BLaER1 treated with 17β-estradiol and CSF1 and Interleukin-3, amounts not matched to agents 10 nM and 100 nM (cell line): Measurements from ENCODE around the gene COLQ.

ENCODE experiments used
- H3K27ac ChIP-seq, 11 experiments: shearing (Covaris generic); formaldehyde crosslinking; 2 replicates each; pipeline ENCODE4 v1.8.1; 2022
- H3K27me3 ChIP-seq, 11 experiments: shearing (Covaris generic); formaldehyde crosslinking; 2 replicates each; pipeline ENCODE4 v1.8.1; 2022
- H3K36me3 ChIP-seq, 11 experiments: shearing (Covaris generic); formaldehyde crosslinking; 2 replicates each; pipeline ENCODE4 v1.8.1; 2022
- H3K4me1 ChIP-seq, 10 experiments: shearing (Covaris generic); formaldehyde crosslinking; 2 replicates each; pipeline ENCODE4 v1.8.1; 2022
- H3K4me2 ChIP-seq, 11 experiments: shearing (Covaris generic); formaldehyde crosslinking; 2 replicates each; pipeline ENCODE4 v1.8.1; 2022
- H3K4me3 ChIP-seq, 10 experiments: shearing (Covaris generic); formaldehyde crosslinking; 2 replicates each; pipeline ENCODE4 v1.8.1; 2022
- H3K9ac ChIP-seq, 11 experiments: shearing (Covaris generic); formaldehyde crosslinking; 2 replicates each; pipeline ENCODE4 v1.8.1; 2022
- H3K9me3 ChIP-seq, 11 experiments: shearing (Covaris generic); formaldehyde crosslinking; replicated peaks in 1 of 11; 2 replicates each; pipeline ENCODE4 v1.8.1; 2022
- H4K20me1 ChIP-seq, 11 experiments: shearing (Covaris generic); formaldehyde crosslinking; 2 replicates each; pipeline ENCODE4 v1.8.1; 2022
- Cebpa-rat ChIP-seq, 11 experiments: shearing (Covaris generic); IDR thresholded peaks; 2 replicates each; pipeline ENCODE4 v1.8.1; 2022

COLQ gene

GRCh38 chr3:15476378-15476777 lies 45.1 kb downstream of the COLQ start:
- Histone ChIP-seq H3K9me3 (no peaks in the 10 kb centered on the region), H3K4me1 (peaks cover 0 to 28% (median 25%) of the 10 kb centered on the region in 10 experiments; a peak in 18 of 20 replicates), H3K9ac (no peak overlapping the region), H3K36me3 (no peaks in the 10 kb centered on the region), H3K27ac (no peak overlapping the region), H3K4me2 (peak overlapping the region in 2 of 11 experiments; percentile 4 to 28; a peak in 2 of 22 replicates), H3K4me3 (no peak overlapping the region), H3K27me3 (no peaks in the 10 kb centered on the region), H4K20me1 (no peaks in the 10 kb centered on the region)
- TF ChIP-seq Cebpa-rat (IDR thresholded peaks at IDR 0.05), result no peak

GRCh38 chr3:15475161-15475560 lies 46.3 kb downstream of the COLQ start:
- Histone ChIP-seq H3K4me1 (peaks cover 0 to 28% (median 26%) of the 10 kb centered on the region in 10 experiments; a peak in 18 of 20 replicates), H4K20me1 (no peaks in the 10 kb centered on the region), H3K9ac (no peak overlapping the region), H3K27ac (no peak overlapping the region), H3K9me3 (no peaks in the 10 kb centered on the region), H3K36me3 (no peaks in the 10 kb centered on the region), H3K4me2 (peak overlapping the region in 8 of 11 experiments; percentile 2 to 59 (median 38); a peak in 13 of 22 replicates), H3K27me3 (no peaks in the 10 kb centered on the region), H3K4me3 (no peak overlapping the region)
- TF ChIP-seq Cebpa-rat (IDR thresholded peaks at IDR 0.05), result no peak

GRCh38 chr3:15471861-15472260 lies 49.6 kb downstream of the COLQ start:
- H3K27ac ChIP-seq, result no peak overlapping the region
- H3K27me3 ChIP-seq, result no peaks in the 10 kb centered on the region
- H4K20me1 ChIP-seq, result no peaks in the 10 kb centered on the region
- no peak overlapping the region for H3K9ac ChIP-seq
- peaks cover 14 to 60% (median 46%) of the 10 kb centered on the region in 10 experiments for H3K4me1 ChIP-seq
- no peak overlapping the region for H3K4me3 ChIP-seq
- no peak overlapping the region for H3K4me2 ChIP-seq
- H3K9me3 ChIP-seq, result no peaks in the 10 kb centered on the region
- H3K36me3 ChIP-seq, result no peaks in the 10 kb centered on the region
- TF ChIP-seq Cebpa-rat (IDR thresholded peaks at IDR 0.05), result no peak

GRCh38 chr3:15470849-15471248 lies 50.7 kb downstream of the COLQ start:
- TF ChIP-seq Cebpa-rat (IDR thresholded peaks at IDR 0.05), result no peak
- Histone ChIP-seq H3K4me3 (no peak overlapping the region), H3K4me2 (no peak overlapping the region)

GRCh38 chr3:15470261-15470660 lies 51.2 kb downstream of the COLQ start:
- Histone ChIP-seq H3K4me2 (no peak overlapping the region), H3K4me1 (peaks cover 14 to 63% (median 48%) of the 10 kb centered on the region in 10 experiments), H3K4me3 (no peak overlapping the region), H3K27ac (no peak overlapping the region), H4K20me1 (no peaks in the 10 kb centered on the region), H3K36me3 (no peaks in the 10 kb centered on the region), H3K27me3 (no peaks in the 10 kb centered on the region), H3K9me3 (no peaks in the 10 kb centered on the region), H3K9ac (no peak overlapping the region)
- TF ChIP-seq Cebpa-rat (IDR thresholded peaks at IDR 0.05), result no peak

More at GRCh38 chr3:15470849-15471248, 50.7 kb downstream of the COLQ start:
- H3K27ac ChIP-seq, result no peak overlapping the region
- H3K4me1 ChIP-seq, result peaks cover 14 to 69% (median 54%) of the 10 kb centered on the region in 10 experiments
- H4K20me1 ChIP-seq, result no peaks in the 10 kb centered on the region
- H3K27me3 ChIP-seq, result no peaks in the 10 kb centered on the region
- no peaks in the 10 kb centered on the region for H3K9me3 ChIP-seq
- H3K9ac ChIP-seq, result no peak overlapping the region
- H3K36me3 ChIP-seq, result no peaks in the 10 kb centered on the region

GRCh38 chr3:15467227-15468181 lies 54.0 kb downstream of the COLQ start:
- Histone ChIP-seq H3K9ac (peak overlapping the region in 8 of 11 experiments; percentile 2 to 55 (median 40); a peak in 12 of 22 replicates), H3K9me3 (no peaks in the 10 kb centered on the region), H3K4me3 (peak overlapping the region in 2 of 10 experiments; percentile 9 to 44; a peak in 3 of 20 replicates), H3K4me1 (peaks cover 17 to 49% (median 36%) of the 10 kb centered on the region in 10 experiments), H3K4me2 (peak overlapping the region; percentile 57 to 93 (median 79)), H3K27ac (peak overlapping the region in 9 of 11 experiments; percentile 14 to 75 (median 62); a peak in 16 of 22 replicates), H3K36me3 (no peaks in the 10 kb centered on the region), H4K20me1 (no peaks in the 10 kb centered on the region), H3K27me3 (no peaks in the 10 kb centered on the region)
- TF ChIP-seq Cebpa-rat (IDR thresholded peaks at IDR 0.05), result no peak

- Histone ChIP-seq H3K27me3 (no peaks in the 10 kb centered on the region), H3K9me3 (no peaks in the 10 kb centered on the region), H3K4me3 (no peak overlapping the region), H3K9ac (no peak overlapping the region), H3K4me1 (peaks cover 31 to 64% (median 51%) of the 10 kb centered on the region in 10 experiments), H4K20me1 (no peaks in the 10 kb centered on the region), H3K36me3 (no peaks in the 10 kb centered on the region), H3K27ac (no peak overlapping the region), H3K4me2 (peak overlapping the region in 8 of 11 experiments; percentile 72 to 93 (median 88); a peak in 13 of 22 replicates)
- no peak for TF ChIP-seq Cebpa-rat (IDR thresholded peaks at IDR 0.05)
Observed at GRCh38 chr3:15465876-15466585, 55.5 kb downstream of the COLQ start.

- Histone ChIP-seq H3K9me3 (peaks cover 7 to 12% (median 9%) of the 10 kb centered on the region in 11 experiments; a peak in 17 of 22 replicates), H3K9ac (no peak overlapping the region), H3K4me3 (no peak overlapping the region), H3K4me1 (peaks cover 30 to 67% (median 57%) of the 10 kb centered on the region in 10 experiments), H3K4me2 (peak overlapping the region; percentile 27 to 90 (median 80)), H4K20me1 (no peaks in the 10 kb centered on the region), H3K27ac (peak overlapping the region in 8 of 11 experiments; percentile 26 to 77 (median 49); a peak in 14 of 22 replicates), H3K27me3 (no peaks in the 10 kb centered on the region), H3K36me3 (0 out of 22 replicates have a peak, but pooled peaks cover 0 to 8% (median 0%) of the 10 kb centered on the region in 11 experiments)
- TF ChIP-seq Cebpa-rat (IDR thresholded peaks at IDR 0.05), result no peak
Observed at GRCh38 chr3:15462451-15462850, 59.1 kb downstream of the COLQ start.
